Fibroblast of upper back skin (primary cell): ENCODE results near the gene GRIP2.

ENCODE experiments used
- DNase-seq: peaks from one replicate; pipeline ENCODE4 v3.0.0-alpha.2; 2013

The GRIP2 gene

GRCh38 chr3:14539742-14540491, at the start of gene GRIP2:
Gene GRIP2 (minus strand): TSS chr3:14540342. CDS start chr3:14540308, 34 bp downstream.
- DNase-seq = no peak

DNA sequence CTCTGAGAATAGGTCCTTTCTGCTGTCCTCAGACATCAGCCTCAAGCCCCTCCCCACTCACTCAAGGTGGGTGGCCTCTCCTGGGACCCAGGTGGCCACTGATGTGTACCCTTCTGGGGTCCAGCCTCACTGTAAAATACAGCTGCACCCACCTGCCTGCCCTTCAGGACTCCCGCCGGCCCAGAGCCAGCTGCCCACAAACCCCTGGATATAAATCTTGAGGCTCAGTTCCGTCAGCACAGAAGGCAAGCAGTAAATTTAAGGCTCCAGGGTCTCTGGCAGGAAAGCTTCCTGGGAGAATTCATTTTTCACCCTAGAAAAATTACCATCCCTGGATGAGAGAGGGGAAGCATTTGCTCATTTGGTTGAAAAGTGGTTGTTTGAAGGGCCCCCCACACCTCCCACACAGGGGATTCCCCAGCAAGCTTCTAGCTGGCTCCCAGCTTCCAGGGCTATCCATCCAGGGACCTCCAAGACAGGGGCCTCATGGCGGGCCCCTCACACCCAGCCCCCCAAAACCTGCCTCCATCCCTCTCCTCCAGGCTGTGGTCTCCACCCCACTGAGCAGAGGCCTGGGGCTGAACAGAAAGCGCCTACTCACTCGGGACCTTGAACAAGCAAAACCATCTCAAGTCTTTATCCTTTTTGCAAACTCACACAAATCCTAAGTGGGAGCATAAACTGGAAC, 48.4 kb upstream of the GRIP2 start:
- no peak for DNase-seq

- peak; percentile 50 for DNase-seq
These were observed 47.7 kb upstream of the GRIP2 start for GRCh38 chr3:14587740-14588360.

DNA sequence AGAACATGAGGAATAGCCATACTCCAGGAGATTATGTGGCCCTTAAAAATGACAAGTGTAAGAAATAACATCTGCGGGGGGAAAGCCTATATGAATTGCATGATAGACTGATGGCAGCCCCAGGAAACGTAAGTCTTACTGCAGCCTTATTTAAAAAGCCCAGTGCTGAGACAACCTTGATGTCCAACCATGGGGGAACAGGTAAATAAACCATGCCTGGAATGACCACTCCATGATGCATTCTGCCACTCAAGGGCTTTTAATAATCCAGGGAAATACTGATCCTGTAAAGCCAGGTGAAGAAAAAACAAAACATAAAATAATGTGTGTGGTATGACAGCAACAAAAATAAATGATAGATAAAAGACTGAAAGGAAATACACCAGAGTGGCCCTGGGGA, 46.5 kb upstream of the GRIP2 start:
- DNase-seq = no peak

DNA sequence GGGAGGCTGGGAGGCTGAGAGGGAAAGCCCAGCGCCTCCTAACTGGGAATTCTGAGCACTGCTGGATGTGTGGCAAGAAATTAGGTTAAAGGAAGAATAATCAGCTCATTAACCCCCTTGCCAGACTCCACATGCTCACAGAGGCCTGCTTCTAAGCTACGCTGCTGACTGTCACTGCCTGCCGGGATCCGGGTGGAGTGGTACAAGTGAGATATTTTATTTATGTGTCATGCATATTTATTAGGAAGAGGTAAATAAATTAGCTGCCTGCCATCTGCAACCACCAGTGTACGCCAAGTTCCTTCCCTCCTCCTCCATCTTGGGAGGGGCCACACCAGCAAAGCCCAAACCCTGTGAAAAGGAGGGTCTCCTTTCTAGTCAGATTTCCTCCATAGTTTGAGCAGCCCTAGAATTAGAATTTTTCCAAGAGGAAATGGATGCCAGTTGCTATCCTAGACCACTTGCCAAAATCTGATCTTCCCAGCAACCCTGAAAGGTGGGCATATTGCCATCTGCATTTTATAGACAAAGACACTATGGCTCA, 43.5 kb upstream of the GRIP2 start:
- DNase-seq = no peak

DNA sequence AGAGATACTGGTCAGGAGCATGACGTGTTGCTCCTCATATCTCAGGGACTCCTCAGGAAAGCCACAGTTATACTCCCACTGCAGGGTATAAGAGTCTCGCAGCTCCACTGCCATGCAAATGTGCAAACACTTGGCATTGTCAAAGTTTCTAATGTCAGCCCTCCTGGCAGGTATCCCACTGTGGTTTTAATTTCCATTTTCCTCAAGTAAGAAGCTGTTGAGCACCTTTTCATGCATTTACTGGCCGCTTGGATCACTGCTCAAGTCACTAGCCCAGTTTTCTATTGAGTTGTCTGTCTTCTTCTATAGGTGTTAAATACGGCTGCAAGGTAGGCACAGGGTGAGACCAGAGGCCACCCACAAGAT, 41.9 kb upstream of the GRIP2 start:
- no peak for DNase-seq

DNA sequence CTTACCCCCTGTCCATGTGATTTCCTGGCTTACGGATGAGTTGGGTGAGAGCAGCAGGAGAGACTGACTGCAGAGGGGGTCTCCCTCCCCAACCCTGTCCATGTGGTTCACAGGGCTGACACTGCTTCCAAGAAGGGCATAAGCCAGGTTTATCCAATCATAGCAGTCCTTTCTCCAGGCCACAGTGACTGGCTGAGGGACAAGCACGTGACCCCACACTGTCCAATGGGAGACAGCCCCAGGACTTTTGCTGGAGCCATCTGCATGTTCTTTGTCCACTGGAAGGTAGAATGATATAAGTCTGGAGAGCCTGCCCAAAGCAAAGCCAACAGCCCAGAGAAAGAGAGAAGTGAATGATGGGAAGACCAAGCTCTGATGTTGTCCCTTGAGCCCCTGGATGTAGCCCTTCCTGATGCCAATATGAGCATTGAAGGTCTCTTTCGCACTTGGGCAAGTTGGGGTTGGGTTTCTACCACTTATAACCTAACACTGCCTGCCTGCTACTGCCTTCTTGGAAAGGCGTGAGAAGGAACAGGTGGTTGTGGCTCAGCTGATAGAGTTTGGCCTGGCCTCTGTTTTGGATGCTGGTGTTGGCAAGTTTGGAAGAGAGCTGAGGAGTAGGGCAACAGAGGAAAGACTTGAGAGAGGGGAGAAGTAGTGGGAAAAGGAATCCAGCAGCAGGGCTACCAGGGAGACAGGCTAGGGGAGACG, 41.3 kb upstream of the GRIP2 start:
- DNase-seq = no peak

GRCh38 chr3:14577897-14578296, 37.8 kb upstream of the GRIP2 start:
- DNase-seq = no peak

GRCh38 chr3:14576163-14576562, 36.0 kb upstream of the GRIP2 start:
- no peak for DNase-seq

DNA sequence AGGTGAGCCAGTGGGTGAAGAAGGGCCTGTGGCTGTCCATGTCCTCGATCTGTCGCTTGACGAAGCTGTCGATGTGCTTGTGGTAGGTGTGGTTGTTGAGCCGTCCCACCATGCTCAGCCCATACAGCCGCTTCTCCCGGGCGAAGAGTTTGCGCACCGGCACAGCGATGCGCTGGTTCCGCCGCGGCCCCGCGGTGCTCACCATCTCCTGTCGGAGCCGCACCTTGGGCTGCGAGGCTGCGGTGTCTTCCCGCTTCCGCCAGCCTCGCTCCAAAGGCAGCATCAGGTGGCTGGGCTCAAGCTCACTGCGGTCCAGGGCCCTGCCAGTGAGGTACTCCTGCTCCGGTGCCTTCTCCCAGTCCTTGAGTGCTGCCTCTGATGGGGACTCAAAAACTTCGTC, 34.0 kb upstream of the GRIP2 start:
- DNase-seq = no peak

GRCh38 chr3:14573706-14574105, 33.6 kb upstream of the GRIP2 start:
- DNase-seq = no peak

DNA sequence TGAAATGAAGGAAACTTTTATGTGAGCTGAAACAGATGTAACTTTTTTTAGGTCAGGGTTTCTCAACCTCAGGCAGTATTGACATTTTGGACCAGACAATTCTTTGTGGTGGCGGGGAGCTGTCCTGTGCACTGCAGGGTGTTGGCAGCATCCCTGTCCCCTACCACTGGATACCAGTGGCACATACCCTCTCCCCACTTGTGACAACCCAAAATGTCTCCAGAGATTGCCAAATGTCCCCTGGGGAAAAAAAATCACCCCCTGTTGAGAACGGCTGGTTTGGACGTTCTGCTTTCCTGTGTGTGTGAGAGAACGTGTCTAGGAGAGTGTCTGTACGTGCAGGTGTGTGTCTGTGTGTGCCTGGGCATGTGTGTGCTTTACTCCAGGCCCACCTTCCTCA, 30.7 kb upstream of the GRIP2 start:
- DNase-seq = no peak

DNA sequence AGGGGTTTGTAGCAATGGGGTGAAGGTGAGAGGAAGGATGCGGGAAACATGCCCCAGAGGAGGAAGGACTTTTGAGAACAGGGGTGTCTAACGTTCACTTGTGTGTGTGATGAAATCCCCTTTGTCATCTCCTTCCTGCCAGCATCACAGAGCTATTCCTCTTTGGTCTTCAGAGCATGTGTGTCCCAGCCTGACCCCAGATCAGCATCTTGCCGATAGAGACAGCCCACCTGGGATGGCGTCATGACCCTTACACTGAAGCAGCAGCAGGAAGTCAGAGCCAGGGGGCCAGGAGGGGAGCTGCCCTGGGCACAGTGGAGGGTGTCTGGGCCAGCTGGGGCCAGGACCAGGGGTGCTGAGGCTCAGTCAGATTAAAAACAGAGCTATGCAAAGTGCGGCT, 29.9 kb upstream of the GRIP2 start:
- DNase-seq = peak; percentile 5

GRCh38 chr3:14569474-14570000, 29.4 kb upstream of the GRIP2 start:
- DNase-seq = no peak

- DNase-seq = no peak
These were observed 28.1 kb upstream of the GRIP2 start for GRCh38 chr3:14568269-14568668.

- no peak for DNase-seq
These were observed 26.7 kb upstream of the GRIP2 start for GRCh38 chr3:14566812-14567211.

DNA sequence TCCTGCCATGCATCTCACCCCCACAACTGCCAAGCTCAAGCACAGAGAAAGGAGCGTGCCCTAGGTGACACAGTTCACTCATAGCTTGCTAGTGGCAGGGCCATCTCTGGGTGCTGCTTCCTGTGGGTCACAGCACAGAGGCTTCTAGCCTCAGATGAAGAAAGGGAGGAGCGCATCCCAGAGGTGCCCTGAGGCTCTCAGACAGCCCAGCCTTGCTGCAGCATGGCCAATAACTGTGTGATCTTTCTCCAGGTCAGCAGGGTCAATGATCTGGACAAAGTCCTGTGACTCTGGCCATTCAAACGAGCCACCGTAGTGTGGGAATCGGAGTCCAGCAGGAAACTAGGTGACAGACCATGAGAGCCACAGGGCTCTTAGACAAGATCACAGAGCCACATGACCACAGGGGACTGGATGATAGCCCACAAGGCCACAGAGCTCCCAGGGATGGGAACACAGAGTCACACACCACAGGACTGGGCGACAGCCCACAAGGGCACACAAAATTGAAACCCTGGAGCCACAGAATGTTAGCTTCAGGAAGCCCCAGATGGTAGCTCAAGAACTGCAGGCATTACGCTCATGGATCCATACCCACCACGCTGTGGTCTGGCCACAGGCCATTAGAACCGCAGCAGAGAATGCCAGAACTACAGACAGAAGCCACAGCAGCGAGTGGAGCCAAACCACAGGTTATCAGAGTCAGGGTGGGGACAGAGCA, 25.9 kb upstream of the GRIP2 start:
- DNase-seq = peak; percentile 79

DNA sequence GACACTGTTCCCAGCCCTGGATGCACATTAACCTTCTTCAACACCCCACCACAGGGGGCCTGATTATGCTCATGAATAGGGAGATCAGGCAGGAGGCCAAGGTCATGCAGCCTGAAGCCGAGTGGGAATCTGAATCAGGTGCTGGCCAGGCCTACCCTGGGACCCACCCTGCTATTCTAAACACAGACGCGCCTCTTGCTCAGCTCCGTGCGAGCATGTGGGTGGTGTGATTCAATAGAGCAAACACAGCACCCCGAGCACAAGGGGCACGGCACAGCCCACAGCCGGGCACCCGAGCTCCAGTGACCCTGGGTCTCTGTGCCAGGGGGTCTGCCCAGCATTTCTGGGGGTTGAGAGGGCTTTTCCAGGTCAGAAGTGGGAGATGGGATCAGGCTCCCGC, 24.6 kb upstream of the GRIP2 start:
- no peak for DNase-seq

DNA sequence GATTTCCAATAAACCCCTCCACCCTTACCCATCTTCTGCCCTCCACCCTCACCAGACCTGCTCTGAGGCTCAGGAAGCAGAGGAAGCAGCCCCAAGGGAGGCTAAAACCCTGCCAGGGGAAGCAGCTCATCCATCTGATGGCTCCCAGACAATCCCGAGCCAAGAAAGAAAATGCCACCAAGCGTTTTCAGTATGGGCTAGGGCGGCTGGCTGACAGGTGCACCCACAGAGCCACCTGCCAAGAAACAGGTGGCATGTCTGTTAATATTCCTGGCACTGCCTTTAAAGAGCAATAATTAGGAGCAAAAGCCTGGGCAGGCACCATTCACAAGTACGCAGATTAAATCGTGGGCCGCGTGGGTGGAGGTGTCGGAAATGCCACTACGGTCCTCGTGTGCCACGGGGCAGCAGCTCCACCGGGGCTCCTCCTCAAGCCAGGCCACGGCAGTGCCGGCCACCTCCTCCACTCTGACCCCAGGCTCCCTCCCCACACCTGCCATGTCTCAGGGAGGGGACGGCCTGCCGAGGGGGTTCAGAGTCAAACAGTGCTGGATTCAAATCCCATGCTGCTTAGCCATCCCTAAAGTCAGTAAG, 23.9 kb upstream of the GRIP2 start:
- DNase-seq = no peak

DNA sequence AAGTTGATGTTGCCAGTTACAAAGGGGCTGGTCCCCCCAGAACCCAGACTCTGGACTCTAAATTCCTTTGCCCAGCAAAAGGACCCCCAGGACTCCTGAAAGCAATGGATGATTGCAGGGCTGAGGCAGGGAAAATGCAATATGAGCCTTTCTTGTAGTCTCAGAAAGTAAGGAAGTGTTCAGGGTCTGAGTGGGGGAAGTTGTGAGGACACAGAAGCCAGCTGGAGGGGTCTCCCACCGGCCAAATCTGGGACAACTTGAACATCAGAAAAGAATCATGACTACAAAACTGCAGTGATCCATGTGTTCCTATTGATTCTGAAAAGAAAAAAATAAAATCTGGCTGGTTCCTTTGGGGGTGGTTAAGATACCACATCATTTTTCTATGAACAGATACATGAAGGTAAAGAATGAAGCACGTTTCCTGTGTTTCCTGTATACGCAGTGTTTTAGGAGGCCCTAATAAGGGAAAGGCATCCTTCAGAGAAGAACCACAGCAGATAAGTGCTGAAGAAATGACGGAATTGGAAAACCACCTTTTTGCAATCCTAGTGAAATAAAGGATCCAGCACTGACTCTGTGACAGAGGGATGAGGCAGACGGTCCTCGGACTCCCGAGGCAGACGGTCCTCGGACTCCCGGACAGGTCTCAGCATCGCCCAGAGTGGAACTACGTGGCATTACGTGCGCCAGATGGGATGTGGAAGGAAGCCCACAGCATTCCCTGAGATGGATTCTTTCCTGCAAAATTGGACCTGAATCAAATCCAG, 22.2 kb upstream of the GRIP2 start:
- peak; percentile 78 for DNase-seq
